K562 (cell line): ENCODE data around the gene KHDRBS2. TPM values are rescaled to one million over a fixed set of nuclear protein-coding genes. Genes with fewer than 3 reads are reported as not detected.

Experiments
- ATAC-seq: fragments of 200-7000 bp; cut with Tn5 transposase; 3 replicates; pipeline ENCODE4 v1.9.1; 2020; ENCODE audit warnings: moderate library complexity
- BruUV-seq: library from RNA; stranded (reverse); fragments of 400-500 nt; replicated peaks from 2 replicates; lab custom pipeline; 2021; lab: Mats Ljungman, UMichigan
- CTCF ChIA-PET: fragments of 300-600 bp; formaldehyde crosslinking; extraction: SDS; loops from one replicate; lab custom pipeline; 2021; ENCODE audit warnings: low intra/inter-chr PET ratio; lab: Yijun Ruan, JAX
- POLR2A ChIA-PET: fragments of 300-600, 350-650 bp; sonication (Branson Sonifier 250); formaldehyde crosslinking; extraction: SDS; loops from one replicate; lab custom pipeline; 2021; ENCODE audit warnings: antibody characterized with exemption, inconsistent platforms; lab: Yijun Ruan, JAX
- DNase-seq, 4 experiments: peaks; one replicate each; pipeline versions ENCODE4 v3.0.0 to v3.0.0-alpha.2; 2011 to 2018; ENCODE audit warnings: low spot score in 3 of 4, mixed read lengths in 3 of 4; ENCODE audit errors: extremely low read depth in 1 of 4
- FAIRE-seq: peaks from 2 replicates; lab custom pipeline; 2011; peaks lifted over from hg19 to GRCh38; lab: Jason Lieb, UNC
- H2AFZ ChIP-seq: 2 replicates; pipeline ENCODE4 v1.6.0; 2011; ENCODE audit warnings: low read depth, low read length, control low read depth, inconsistent platforms
- H3K27ac ChIP-seq: fragments of 200-600 bp; 3 replicates; pipeline ENCODE4 v1.8.0; 2011; ENCODE audit warnings: low read depth, mild to moderate bottlenecking, control low read depth, inconsistent platforms, low read length, moderate library complexity, mixed read lengths; ENCODE audit errors: extremely low read depth
- H3K27me3 ChIP-seq, 2 experiments: fragments of 300-600 bp in 1 of 2; 2 replicates in 1 of 2; 3 replicates in 1 of 2; pipeline versions ENCODE4 v1.6.0 to v1.8.0; 2011; ENCODE audit warnings: inconsistent platforms in 2 of 2, low read length in 2 of 2, mild to moderate bottlenecking in 1 of 2, mixed read lengths in 1 of 2, moderate library complexity in 1 of 2; ENCODE audit not compliant: control insufficient read depth in 2 of 2, insufficient read depth in 2 of 2
- H3K36me3 ChIP-seq: fragments of 300-600 bp; 3 replicates; pipeline ENCODE4 v1.8.0; 2011; ENCODE audit warnings: mild to moderate bottlenecking, low read length, inconsistent platforms; ENCODE audit not compliant: control insufficient read depth, insufficient read depth
- H3K4me1 ChIP-seq, 2 experiments: fragments of 200-600 bp in 1 of 2; replicated peaks in 1 of 2; 2 replicates in 1 of 2; 3 replicates in 1 of 2; pipeline versions ENCODE4 v1.5.1 to v1.8.0; 2011; ENCODE audit warnings: inconsistent platforms in 2 of 2, low read length in 2 of 2, mild to moderate bottlenecking in 1 of 2, mixed read lengths in 1 of 2, moderate library complexity in 1 of 2; ENCODE audit not compliant: control insufficient read depth in 2 of 2, insufficient read depth in 2 of 2
- H3K4me2 ChIP-seq: 2 replicates; pipeline ENCODE4 v1.6.1; 2011; ENCODE audit warnings: low read length, control low read depth, inconsistent platforms, mixed read lengths; ENCODE audit not compliant: insufficient read depth
- H3K4me3 ChIP-seq: fragments of 200-600 bp; sonication (generic), shearing (Covaris generic); 2 replicates; pipeline ENCODE4 v1.5.1; 2016; ENCODE audit warnings: control low read depth, inconsistent platforms
- H3K79me2 ChIP-seq: fragments of 200-600 bp; 3 replicates; pipeline ENCODE4 v1.8.0; 2011; ENCODE audit warnings: low read length, inconsistent platforms; ENCODE audit not compliant: control insufficient read depth, insufficient read depth
- H3K9ac ChIP-seq, 2 experiments: 2 replicates each; pipeline versions ENCODE4 v1.6.0 to v1.6.1; 2011; ENCODE audit warnings: low read depth in 2 of 2, low read length in 2 of 2, control low read depth in 1 of 2, inconsistent platforms in 1 of 2, mild to moderate bottlenecking in 1 of 2, mixed read lengths in 1 of 2; ENCODE audit not compliant: insufficient read depth in 1 of 2
- H3K9me1 ChIP-seq: one replicate; pipeline ENCODE4 v1.6.0; 2011; ENCODE audit warnings: inconsistent platforms, mild to moderate bottlenecking, low read length, moderate library complexity; ENCODE audit not compliant: control insufficient read depth, insufficient read depth
- H3K9me3 ChIP-seq: replicated peaks from 2 replicates; pipeline ENCODE4 v1.5.1; 2011; ENCODE audit warnings: low read depth, low read length, inconsistent platforms; ENCODE audit not compliant: control insufficient read depth, insufficient read depth
- H4K20me1 ChIP-seq: replicated peaks from 2 replicates; pipeline ENCODE4 v1.6.1; 2011; ENCODE audit warnings: low read length, inconsistent platforms, mixed read lengths; ENCODE audit not compliant: control insufficient read depth, insufficient read depth
- ELF2 ChIP-seq: fragments of 250-450 bp; sonication (Bioruptor Pico); IDR thresholded peaks from 2 replicates; pipeline ENCODE4 v1.5.0; 2021; ENCODE audit warnings: mild to moderate bottlenecking
- ERF ChIP-seq: fragments of 450-650 bp; formaldehyde crosslinking; IDR thresholded peaks from 2 replicates; pipeline ENCODE4 v1.4.0; 2020; ENCODE audit warnings: mild to moderate bottlenecking, mixed read lengths
- SMARCC2 ChIP-seq: fragments of 450-650 bp; IDR thresholded peaks from 2 replicates; pipeline ENCODE4 v1.6.1; 2017; ENCODE audit warnings: antibody characterized with exemption, moderate library complexity, mild to moderate bottlenecking, low read depth
- TCF3 ChIP-seq: sonication (generic); formaldehyde crosslinking; IDR thresholded peaks from 2 replicates; pipeline ENCODE4 v1.4.0; 2020; ENCODE audit warnings: mild to moderate bottlenecking, missing genetic modification reagents
- TGIF2 ChIP-seq: sonication (generic); formaldehyde crosslinking; IDR thresholded peaks from 2 replicates; pipeline ENCODE4 v1.8.1; 2022; ENCODE audit warnings: mild to moderate bottlenecking, missing genetic modification reagents, moderate library complexity
- in situ Hi-C: fragments of 300-500 bp; cut with MboI; formaldehyde crosslinking; loops from 4 replicates; pipeline ENCODE4 v1.15.0; 2018; ENCODE audit warnings: inconsistent platforms, mixed read lengths
- intact Hi-C: fragments of 100-400 bp; cut with micrococcal nuclease; formaldehyde crosslinking; loops from 2 replicates; pipeline ENCODE4 v1.14.2; 2022
- polyA plus RNA-seq, 8 experiments: library from polyadenylated mRNA; depleted of rRNA in 4 of 8; stranded (reverse) in 5 of 8; unstranded in 3 of 8; fragments of >200 nt; fragmentation: Nextera tagmentation in 2 of 8; fragmentation: Illumina TruSeq in 1 of 8; extraction: Ambion mirVana in 2 of 8; extraction: Trizol in 1 of 8; gene quantifications; 2 replicates each; pipeline versions ENCODE4 v1.2.1 to v1.2.3, GENCODE V29; 2011 to 2014; ENCODE audit warnings: inconsistent platforms in 1 of 8, missing spikeins in 1 of 8
- total RNA-seq, 7 experiments: library from RNA; depleted of rRNA in 6 of 7; stranded (reverse); fragments of >200 nt in 6 of 7; fragmentation: Illumina TruSeq in 2 of 7; extraction: Trizol in 2 of 7; gene quantifications; 2 replicates each; pipeline versions ENCODE4 v1.2.1 to v1.2.3, GENCODE V29; 2011 to 2021; ENCODE audit warnings: low replicate concordance in 1 of 7
- TF ChIP-seq, protein P1 (sequence below): fragments of 250-450 bp; sonication (Bioruptor Pico); IDR thresholded peaks from 2 replicates; pipeline ENCODE4 v1.9.0; 2021; ENCODE audit warnings: mild to moderate bottlenecking, inconsistent platforms
- TF ChIP-seq, protein P2 (sequence below), 2 experiments: fragments of 450-650 bp; IDR thresholded peaks; 2 replicates each; pipeline ENCODE4 v1.6.1; 2016
- TF ChIP-seq, protein P3 (sequence below): fragments of 450-650 bp; IDR thresholded peaks from 2 replicates; pipeline ENCODE4 v1.6.1; 2016; ENCODE audit warnings: missing biosample characterization, missing genetic modification characterization
- TF ChIP-seq, protein P4 (sequence below): fragments of 450-650 bp; IDR thresholded peaks from 2 replicates; pipeline ENCODE4 v1.6.1; 2016; ENCODE audit warnings: antibody characterized with exemption
- TF ChIP-seq, protein P5 (sequence below): fragments of 450-650 bp; IDR thresholded peaks from 2 replicates; pipeline ENCODE4 v1.6.1; 2016; ENCODE audit warnings: borderline replicate concordance

The KHDRBS2 gene
- total and polyA plus RNA-seq, 9 of the 15 experiments (the other 6 are each of a cell fraction or from before 2014, with no cell fraction given) = not detected

DNA sequence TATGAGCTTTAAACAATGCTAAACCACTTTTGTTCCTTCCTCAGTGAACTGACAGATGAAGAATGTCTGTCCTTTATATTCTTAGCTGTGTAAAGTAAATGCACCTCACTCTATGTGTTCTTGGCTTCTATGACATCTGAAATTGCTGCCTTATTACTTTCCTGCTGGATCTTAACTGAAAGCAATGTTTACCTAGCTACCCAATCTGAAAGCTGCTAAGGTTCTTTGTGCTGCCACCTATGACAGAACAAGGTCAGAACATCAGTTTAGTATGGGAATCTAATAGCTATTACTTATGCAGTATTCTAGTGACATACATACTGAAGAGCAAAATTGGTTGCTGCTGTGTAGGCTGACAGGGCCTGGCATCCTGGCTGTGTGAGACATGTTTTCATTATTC, 444.1 kb downstream of the KHDRBS2 start:
- Histone ChIP-seq H3K79me2 (no peaks in the 10 kb centered on the region), H3K4me3 (no peak overlapping the region), H3K4me1 (no peaks in the 10 kb centered on the region), H3K9me3 (no peaks in the 10 kb centered on the region), H4K20me1 (no peaks in the 10 kb centered on the region), H2AFZ (no peak overlapping the region), H3K9ac (no peak overlapping the region), H3K27me3 (no peaks in the 10 kb centered on the region), H3K27ac (no peak overlapping the region), H3K4me2 (no peak overlapping the region), H3K9me1 (no peaks in the 10 kb centered on the region), H3K36me3 (no peaks in the 10 kb centered on the region)
- no TSS peak for BruUV-seq
- intact Hi-C loops = no loop called here
- ATAC-seq = no peak
- no peak for FAIRE-seq
- ChIA-PET POLR2A (no interaction called here), CTCF (no interaction called here)
- DNase-seq = no peak
- in situ Hi-C loops = no loop called here
- TF ChIP-seq, protein P1, sequence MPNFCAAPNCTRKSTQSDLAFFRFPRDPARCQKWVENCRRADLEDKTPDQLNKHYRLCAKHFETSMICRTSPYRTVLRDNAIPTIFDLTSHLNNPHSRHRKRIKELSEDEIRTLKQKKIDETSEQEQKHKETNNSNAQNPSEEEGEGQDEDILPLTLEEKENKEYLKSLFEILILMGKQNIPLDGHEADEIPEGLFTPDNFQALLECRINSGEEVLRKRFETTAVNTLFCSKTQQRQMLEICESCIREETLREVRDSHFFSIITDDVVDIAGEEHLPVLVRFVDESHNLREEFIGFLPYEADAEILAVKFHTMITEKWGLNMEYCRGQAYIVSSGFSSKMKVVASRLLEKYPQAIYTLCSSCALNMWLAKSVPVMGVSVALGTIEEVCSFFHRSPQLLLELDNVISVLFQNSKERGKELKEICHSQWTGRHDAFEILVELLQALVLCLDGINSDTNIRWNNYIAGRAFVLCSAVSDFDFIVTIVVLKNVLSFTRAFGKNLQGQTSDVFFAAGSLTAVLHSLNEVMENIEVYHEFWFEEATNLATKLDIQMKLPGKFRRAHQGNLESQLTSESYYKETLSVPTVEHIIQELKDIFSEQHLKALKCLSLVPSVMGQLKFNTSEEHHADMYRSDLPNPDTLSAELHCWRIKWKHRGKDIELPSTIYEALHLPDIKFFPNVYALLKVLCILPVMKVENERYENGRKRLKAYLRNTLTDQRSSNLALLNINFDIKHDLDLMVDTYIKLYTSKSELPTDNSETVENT (CRISPR knock-in tag) = no peak
- TF ChIP-seq, protein P2, sequence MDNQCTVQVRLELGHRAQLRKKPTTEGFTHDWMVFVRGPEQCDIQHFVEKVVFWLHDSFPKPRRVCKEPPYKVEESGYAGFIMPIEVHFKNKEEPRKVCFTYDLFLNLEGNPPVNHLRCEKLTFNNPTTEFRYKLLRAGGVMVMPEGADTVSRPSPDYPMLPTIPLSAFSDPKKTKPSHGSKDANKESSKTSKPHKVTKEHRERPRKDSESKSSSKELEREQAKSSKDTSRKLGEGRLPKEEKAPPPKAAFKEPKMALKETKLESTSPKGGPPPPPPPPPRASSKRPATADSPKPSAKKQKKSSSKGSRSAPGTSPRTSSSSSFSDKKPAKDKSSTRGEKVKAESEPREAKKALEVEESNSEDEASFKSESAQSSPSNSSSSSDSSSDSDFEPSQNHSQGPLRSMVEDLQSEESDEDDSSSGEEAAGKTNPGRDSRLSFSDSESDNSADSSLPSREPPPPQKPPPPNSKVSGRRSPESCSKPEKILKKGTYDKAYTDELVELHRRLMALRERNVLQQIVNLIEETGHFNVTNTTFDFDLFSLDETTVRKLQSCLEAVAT (IDR thresholded peaks at IDR 0.05) = no peak
- TF ChIP-seq, protein P3, sequence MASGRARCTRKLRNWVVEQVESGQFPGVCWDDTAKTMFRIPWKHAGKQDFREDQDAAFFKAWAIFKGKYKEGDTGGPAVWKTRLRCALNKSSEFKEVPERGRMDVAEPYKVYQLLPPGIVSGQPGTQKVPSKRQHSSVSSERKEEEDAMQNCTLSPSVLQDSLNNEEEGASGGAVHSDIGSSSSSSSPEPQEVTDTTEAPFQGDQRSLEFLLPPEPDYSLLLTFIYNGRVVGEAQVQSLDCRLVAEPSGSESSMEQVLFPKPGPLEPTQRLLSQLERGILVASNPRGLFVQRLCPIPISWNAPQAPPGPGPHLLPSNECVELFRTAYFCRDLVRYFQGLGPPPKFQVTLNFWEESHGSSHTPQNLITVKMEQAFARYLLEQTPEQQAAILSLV (tag) = no peak
- TF ChIP-seq ERF (CRISPR knock-in tag) = no peak
- no peak for TF ChIP-seq ELF2 (CRISPR knock-in tag)
- TF ChIP-seq, protein P4, sequence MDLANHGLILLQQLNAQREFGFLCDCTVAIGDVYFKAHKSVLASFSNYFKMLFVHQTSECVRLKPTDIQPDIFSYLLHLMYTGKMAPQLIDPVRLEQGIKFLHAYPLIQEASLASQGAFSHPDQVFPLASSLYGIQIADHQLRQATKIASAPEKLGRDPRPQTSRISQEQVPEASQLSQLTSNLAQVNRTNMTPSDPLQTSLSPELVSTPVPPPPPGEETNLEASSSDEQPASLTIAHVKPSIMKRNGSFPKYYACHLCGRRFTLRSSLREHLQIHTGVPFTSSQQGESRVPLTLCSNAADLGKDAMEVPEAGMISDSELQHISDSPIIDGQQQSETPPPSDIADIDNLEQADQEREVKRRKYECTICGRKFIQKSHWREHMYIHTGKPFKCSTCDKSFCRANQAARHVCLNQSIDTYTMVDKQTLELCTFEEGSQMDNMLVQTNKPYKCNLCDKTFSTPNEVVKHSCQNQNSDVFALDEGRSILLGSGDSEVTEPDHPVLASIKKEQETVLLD = no peak
- TF ChIP-seq TGIF2 (CRISPR knock-in tag) = no peak
- no peak for TF ChIP-seq TCF3 (CRISPR knock-in tag)
- no peak for TF ChIP-seq SMARCC2
- TF ChIP-seq, protein P5, sequence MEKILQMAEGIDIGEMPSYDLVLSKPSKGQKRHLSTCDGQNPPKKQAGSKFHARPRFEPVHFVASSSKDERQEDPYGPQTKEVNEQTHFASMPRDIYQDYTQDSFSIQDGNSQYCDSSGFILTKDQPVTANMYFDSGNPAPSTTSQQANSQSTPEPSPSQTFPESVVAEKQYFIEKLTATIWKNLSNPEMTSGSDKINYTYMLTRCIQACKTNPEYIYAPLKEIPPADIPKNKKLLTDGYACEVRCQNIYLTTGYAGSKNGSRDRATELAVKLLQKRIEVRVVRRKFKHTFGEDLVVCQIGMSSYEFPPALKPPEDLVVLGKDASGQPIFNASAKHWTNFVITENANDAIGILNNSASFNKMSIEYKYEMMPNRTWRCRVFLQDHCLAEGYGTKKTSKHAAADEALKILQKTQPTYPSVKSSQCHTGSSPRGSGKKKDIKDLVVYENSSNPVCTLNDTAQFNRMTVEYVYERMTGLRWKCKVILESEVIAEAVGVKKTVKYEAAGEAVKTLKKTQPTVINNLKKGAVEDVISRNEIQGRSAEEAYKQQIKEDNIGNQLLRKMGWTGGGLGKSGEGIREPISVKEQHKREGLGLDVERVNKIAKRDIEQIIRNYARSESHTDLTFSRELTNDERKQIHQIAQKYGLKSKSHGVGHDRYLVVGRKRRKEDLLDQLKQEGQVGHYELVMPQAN = no peak
